Inflammatory macrophage treated with lipopolysaccharide for 1 hour (primary cell): ENCODE results near the gene IMPA2.
"Not testable (repeated sequence)": the region's sequence is repeated elsewhere in the genome, so short reads cannot be mapped to it uniquely, and the experiment has no call there.

Experiments used
- DNase-seq, 2 donors: peaks; one replicate each; pipeline ENCODE4 v3.0.0-alpha.2; 2020 to 2022

Gene IMPA2

GRCh38 chr18:11963991-11964484, 17.3 kb upstream of the IMPA2 start:
- DNase-seq = no peak

- DNase-seq = no peak
Measured at GRCh38 chr18:11969904-11970835, 11.1 kb upstream of the IMPA2 start.

GRCh38 chr18:11970836-11971226, 10.5 kb upstream of the IMPA2 start:
- DNase-seq = not testable (repeated sequence)

DNA sequence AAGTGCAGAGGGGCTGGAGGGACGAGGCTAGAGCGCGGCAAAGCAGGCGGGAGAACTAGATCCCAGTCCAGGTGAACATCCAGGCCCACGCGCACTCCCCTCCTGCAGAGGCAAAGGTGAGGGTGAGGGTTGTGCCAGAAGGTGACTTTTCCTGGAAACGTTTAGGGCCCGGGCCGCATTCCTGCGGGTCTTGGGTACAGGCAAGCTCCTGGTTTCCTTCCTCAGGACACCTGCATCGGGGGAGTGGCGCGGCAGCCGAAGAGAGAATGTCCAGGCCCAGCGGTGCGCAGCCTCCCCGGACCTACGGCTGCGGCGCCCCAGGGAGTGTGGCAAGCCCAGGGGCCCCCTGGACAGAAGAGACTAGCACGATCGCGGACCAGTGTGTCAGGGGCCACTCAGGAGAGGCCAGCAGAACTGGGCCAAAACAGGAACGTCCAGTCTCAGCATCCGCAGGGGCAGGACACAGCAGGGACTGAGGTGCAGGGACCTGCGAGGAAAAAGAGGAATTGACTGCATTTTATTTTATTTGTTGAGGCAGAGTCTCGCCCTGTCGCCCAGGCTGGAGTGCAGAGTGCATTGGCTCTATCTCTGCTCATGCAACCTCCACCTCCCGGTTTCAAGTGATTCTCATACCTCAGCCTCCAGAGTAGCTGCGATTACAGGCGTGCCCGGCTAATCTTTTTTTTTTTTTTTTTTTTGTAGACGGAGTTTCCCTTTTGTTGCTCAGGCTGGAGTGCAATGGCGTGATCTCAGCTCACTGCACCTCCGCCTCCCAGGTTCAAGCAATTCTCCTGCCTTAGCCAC, 8.7 kb upstream of the IMPA2 start:
- no peak for DNase-seq

DNA sequence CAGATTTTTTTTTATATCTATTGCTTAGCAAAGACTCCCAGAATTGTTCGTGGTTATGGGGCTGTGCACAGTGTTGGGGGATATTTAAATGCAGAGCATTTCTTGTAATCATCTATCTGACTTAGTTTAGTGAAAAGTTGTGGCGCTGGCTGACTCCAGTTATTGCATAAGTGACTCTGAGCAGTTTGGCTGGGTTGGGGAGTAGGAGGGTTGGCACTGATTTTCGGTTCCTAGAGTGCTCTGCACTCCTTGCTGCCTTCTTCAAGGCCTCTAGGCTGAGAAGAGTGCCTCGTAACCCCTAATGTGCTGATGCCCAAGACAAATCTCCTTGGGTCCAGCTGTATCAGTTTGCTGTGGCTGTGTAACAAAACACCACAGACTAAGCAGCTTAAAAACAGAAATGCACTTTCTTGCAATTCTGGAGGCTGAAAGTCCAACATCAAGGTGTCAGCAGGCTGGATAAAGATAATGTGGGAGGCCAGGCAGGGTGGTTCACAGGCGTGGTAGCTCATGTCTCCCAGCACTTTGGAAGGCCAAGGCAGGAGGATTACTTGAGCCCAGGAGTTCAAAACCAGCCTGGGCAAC, 6.5 kb upstream of the IMPA2 start:
- no peak for DNase-seq

GRCh38 chr18:11975723-11976122, 5.6 kb upstream of the IMPA2 start:
- DNase-seq = no peak

GRCh38 chr18:11976315-11977152, 4.8 kb upstream of the IMPA2 start:
- no peak for DNase-seq

DNA sequence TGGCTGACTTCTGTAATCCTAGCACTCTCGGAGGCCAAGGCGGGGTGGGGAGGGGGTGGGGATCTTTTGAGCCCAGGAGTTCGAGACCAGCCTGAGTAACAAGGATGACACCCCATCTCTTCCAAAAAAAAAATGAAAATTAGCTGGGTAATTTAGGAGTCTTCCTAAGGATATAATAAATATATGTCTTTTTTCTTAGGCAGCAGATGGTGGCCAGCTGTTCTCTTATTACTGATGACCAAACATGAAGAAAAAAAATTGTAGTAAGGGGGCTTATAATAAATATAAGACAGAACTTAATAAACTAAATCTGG, 4.2 kb upstream of the IMPA2 start:
- no peak for DNase-seq

DNA sequence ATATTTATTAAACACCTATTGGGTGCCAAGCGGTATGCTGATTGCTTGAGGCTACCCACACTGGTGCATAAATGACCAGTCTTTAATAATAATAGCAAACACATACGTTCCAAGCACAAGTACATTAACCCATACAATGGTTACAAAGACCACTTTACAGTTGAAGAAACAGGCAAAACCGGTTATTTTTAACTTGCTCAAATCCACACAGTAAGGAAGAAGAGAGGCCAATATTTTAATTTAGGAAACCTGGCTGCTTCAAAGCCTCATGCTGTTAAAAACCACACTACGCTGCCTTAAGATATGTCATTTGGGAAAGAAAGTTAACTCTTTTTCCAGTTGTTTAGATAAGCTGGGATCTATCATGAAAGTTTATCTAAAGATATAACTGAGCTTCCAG, 2.4 kb upstream of the IMPA2 start:
- DNase-seq = no peak

GRCh38 chr18:11980163-11980493, 1.2 kb upstream of the IMPA2 start:
- peak; percentile 8 to 32 for DNase-seq

- peak; percentile 26 to 93 for DNase-seq
Measured at GRCh38 chr18:11980494-11981191, 664 bp upstream of the IMPA2 start.

- peak; percentile 18 to 35 for DNase-seq
Measured at GRCh38 chr18:11981543-11982366, 448 bp downstream of the IMPA2 start.

DNA sequence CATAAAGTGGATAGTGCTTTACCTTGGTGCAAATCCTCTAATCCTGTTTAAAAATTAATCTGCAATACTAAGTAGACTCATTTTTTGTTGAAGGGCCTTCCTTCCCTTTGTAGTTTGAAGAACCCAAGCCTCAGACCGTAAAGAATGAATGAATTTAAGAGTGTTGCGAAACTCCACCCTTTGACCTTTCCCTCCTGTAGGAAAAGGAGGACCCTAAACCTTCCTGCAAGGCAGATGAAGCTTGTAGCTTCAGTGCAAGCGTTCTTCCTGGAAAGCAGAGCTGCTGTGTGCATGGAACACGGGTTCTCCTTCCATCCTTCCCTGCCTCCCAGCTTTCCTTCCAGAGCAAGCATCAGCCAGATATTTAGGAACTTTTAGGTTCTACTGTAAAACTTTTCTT, 1.7 kb downstream of the IMPA2 start:
- DNase-seq = no peak

- peak in 1 of 2 donors; percentile 17 for DNase-seq
Measured at GRCh38 chr18:11983592-11983991, 2.3 kb downstream of the IMPA2 start.

- DNase-seq = no peak
Measured at GRCh38 chr18:11984091-11984490, 2.8 kb downstream of the IMPA2 start.

DNA sequence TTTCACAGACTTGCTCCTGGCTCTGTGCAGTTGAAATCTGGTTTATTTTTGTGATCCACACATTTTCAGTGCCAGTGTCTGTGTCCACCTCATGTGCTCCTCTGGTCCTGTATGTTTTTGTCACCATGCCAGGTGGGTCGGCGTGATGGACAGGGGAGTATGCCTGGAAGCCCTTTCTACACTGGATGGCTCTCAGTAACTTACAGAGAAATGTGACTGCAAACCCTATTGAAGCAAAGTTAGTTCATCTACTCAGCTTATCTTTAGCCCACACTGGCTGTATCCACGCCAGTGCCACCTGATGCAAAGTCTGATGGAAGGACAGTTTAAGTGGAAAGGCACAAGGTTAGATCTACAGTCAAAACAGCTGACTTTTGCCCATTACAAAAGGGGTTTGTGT, 4.3 kb downstream of the IMPA2 start:
- no peak for DNase-seq

DNA sequence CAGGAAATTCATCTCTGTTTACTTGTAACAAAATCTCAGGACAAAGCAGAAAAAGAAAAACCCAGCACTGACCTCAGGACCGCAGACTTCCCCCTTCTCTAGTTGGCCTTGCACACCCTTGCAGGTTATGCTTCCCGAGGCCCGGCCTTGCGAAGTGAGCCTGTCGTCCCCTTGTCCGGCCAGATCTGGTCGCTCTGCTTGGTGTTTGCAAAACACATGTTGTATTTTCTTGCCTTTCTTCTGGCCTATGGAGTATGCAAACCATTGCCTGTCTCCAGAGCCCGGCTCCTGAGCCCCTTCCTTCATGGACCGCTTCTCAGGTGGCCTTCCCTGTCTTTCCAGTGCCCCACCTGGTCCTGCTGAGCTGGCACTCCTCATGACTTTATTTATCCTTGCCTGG, 4.8 kb downstream of the IMPA2 start:
- no peak for DNase-seq

GRCh38 chr18:11987527-11987926, 6.2 kb downstream of the IMPA2 start:
- peak; percentile 74 to 80 for DNase-seq

- no peak for DNase-seq
Measured at GRCh38 chr18:11989174-11989573, 7.9 kb downstream of the IMPA2 start.

DNA sequence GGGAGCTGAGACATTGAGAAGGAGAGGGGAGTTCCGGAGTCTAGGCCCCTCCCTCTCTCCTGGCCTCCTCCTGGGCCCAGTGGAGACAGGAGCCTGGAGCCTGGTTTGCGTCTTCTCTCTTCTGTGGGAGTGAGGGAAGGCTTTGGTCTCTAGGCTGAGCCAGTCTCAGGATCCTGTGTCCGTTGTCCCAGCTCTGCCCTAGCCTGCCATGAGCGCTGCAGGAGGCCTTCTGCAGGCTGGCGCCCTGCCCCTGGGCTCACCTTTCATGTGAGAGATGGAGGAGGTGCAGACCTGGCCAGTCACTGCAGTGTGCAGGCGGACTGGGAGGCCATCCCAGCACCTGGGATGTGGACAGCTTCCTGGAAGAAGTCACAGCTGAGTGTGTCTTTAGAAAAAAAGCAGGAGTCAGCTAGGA, 8.7 kb downstream of the IMPA2 start:
- no peak for DNase-seq

- no peak for DNase-seq
Measured at GRCh38 chr18:11990539-11990938, 9.2 kb downstream of the IMPA2 start.
